HL-60 (cell line): ENCODE measurements around the gene RESP18.
A peak's percentile ranks its signal among the peaks of the same experiment; 100 is the strongest.

Experiments
- DNase-seq, 2 experiments: peaks; one replicate each; pipeline ENCODE4 v3.0.0-alpha.2; 2010 to 2020; ENCODE audit warnings: low read depth in 1 of 2, low spot score in 1 of 2
- H3K27ac ChIP-seq: fragments of 250-450 bp; sonication (Bioruptor Pico); replicated peaks from 2 replicates; pipeline ENCODE4 v1.5.1; 2020; ENCODE audit warnings: mild to moderate bottlenecking, moderate library complexity
- H3K27me3 ChIP-seq: fragments of 250-450 bp; sonication (Bioruptor Pico); 2 replicates; pipeline ENCODE4 v1.5.1; 2021; ENCODE audit warnings: mild to moderate bottlenecking, moderate library complexity; ENCODE audit not compliant: insufficient read depth, poor library complexity, severe bottlenecking
- H3K4me3 ChIP-seq: replicated peaks from 2 replicates; pipeline ENCODE4 v1.5.1; 2011; ENCODE audit warnings: mild to moderate bottlenecking, control low read depth, low read length; ENCODE audit not compliant: insufficient read depth
- CTCF ChIP-seq: IDR thresholded peaks from one replicate; pipeline ENCODE4 v1.5.1; 2011; ENCODE audit warnings: low read length, control low read depth, inconsistent platforms; ENCODE audit not compliant: insufficient read depth
- GABPA ChIP-seq: IDR thresholded peaks from 2 replicates; pipeline ENCODE4 v1.6.1; 2012; ENCODE audit warnings: low read depth
- POLR2AphosphoS5 ChIP-seq: IDR thresholded peaks from 2 replicates; pipeline ENCODE4 v1.6.1; 2012; ENCODE audit warnings: low read depth
- SPI1 ChIP-seq: IDR thresholded peaks from 2 replicates; pipeline ENCODE4 v1.6.1; 2012; ENCODE audit warnings: low read depth, mild to moderate bottlenecking, borderline replicate concordance
- TF ChIP-seq, protein P1 (sequence below): IDR thresholded peaks from 2 replicates; pipeline ENCODE4 v1.6.1; 2012; ENCODE audit warnings: low read depth; ENCODE audit not compliant: insufficient replicate concordance

The RESP18 gene

GRCh38 chr2:219356834-219357233, 24.3 kb upstream of the RESP18 start:
- Histone ChIP-seq H3K27ac (peak overlapping the region; percentile 49), H3K4me3 (no peak overlapping the region), H3K27me3 (peaks cover 25% of the 10 kb centered on the region)
- DNase-seq: peak; percentile 81 to 91
- TF ChIP-seq, protein P1, sequence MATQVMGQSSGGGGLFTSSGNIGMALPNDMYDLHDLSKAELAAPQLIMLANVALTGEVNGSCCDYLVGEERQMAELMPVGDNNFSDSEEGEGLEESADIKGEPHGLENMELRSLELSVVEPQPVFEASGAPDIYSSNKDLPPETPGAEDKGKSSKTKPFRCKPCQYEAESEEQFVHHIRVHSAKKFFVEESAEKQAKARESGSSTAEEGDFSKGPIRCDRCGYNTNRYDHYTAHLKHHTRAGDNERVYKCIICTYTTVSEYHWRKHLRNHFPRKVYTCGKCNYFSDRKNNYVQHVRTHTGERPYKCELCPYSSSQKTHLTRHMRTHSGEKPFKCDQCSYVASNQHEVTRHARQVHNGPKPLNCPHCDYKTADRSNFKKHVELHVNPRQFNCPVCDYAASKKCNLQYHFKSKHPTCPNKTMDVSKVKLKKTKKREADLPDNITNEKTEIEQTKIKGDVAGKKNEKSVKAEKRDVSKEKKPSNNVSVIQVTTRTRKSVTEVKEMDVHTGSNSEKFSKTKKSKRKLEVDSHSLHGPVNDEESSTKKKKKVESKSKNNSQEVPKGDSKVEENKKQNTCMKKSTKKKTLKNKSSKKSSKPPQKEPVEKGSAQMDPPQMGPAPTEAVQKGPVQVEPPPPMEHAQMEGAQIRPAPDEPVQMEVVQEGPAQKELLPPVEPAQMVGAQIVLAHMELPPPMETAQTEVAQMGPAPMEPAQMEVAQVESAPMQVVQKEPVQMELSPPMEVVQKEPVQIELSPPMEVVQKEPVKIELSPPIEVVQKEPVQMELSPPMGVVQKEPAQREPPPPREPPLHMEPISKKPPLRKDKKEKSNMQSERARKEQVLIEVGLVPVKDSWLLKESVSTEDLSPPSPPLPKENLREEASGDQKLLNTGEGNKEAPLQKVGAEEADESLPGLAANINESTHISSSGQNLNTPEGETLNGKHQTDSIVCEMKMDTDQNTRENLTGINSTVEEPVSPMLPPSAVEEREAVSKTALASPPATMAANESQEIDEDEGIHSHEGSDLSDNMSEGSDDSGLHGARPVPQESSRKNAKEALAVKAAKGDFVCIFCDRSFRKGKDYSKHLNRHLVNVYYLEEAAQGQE: no peak
- TF ChIP-seq SPI1 (peak; percentile 89), GABPA (no peak; the same call in 1 of the 2 replicates), POLR2AphosphoS5 (peak; percentile 47; the same call in 1 of the 2 replicates)

DNA sequence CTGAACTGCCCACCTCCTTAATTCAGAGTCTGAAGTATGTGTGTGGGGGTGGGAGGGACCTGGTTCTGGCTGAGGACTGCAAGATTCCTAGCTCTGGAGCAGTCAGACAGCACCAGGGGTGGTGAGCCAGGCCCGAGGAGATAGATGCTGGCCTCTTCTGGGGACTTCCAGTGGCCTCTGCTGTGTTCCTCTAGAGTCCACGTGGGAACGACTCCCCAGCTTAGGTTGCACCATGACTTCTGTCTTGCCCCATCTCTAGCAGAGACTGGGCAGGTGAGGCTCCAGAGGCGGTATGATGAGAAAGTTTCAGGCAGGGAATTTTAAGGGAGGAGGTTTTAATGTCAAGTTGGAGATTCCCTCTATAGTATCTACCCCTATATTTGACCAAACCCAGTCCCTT, 22.0 kb upstream of the RESP18 start:
- no peak for DNase-seq

DNA sequence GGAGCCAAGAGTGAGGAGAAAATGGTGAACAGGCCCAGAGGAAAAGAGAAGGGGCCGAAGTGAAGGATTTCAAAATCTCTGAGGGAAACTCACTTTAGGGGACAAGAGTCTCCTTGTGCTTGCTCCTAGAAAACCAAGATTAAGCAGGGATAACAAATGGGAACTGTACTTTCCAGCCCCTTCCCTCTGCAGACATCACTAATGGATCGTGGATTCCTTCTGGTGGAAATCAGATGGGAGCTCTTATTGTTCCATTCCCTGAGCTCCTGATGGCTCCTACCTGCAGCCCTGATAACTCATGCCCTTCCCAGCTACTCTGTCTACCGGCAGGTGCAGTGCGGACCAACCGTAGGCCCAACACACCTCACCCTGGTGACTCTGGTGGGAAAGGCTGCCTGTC, 20.6 kb upstream of the RESP18 start:
- H3K27ac ChIP-seq: no peak overlapping the region
- TF ChIP-seq SPI1 (no peak), GABPA (no peak), POLR2AphosphoS5 (no peak), CTCF (no peak)
- TF ChIP-seq, protein P1: no peak
- H3K4me3 ChIP-seq: no peak overlapping the region
- no peak for DNase-seq
- peaks cover 23% of the 10 kb centered on the region for H3K27me3 ChIP-seq

More for the DNA sequence above, 22.0 kb upstream of the RESP18 start:
- TF ChIP-seq CTCF: no peak
- TF ChIP-seq SPI1: no peak
- no peak for TF ChIP-seq GABPA
- TF ChIP-seq, protein P1: no peak
- TF ChIP-seq POLR2AphosphoS5: no peak
- Histone ChIP-seq H3K4me3 (no peak overlapping the region), H3K27me3 (peaks cover 30% of the 10 kb centered on the region), H3K27ac (no peak overlapping the region)
